Measurements from ENCODE around the gene POMC.
"Not testable (repeated sequence)": the region's sequence is repeated elsewhere in the genome, so short reads cannot be mapped to it uniquely, and the experiment has no call there.

Gene POMC

DNA sequence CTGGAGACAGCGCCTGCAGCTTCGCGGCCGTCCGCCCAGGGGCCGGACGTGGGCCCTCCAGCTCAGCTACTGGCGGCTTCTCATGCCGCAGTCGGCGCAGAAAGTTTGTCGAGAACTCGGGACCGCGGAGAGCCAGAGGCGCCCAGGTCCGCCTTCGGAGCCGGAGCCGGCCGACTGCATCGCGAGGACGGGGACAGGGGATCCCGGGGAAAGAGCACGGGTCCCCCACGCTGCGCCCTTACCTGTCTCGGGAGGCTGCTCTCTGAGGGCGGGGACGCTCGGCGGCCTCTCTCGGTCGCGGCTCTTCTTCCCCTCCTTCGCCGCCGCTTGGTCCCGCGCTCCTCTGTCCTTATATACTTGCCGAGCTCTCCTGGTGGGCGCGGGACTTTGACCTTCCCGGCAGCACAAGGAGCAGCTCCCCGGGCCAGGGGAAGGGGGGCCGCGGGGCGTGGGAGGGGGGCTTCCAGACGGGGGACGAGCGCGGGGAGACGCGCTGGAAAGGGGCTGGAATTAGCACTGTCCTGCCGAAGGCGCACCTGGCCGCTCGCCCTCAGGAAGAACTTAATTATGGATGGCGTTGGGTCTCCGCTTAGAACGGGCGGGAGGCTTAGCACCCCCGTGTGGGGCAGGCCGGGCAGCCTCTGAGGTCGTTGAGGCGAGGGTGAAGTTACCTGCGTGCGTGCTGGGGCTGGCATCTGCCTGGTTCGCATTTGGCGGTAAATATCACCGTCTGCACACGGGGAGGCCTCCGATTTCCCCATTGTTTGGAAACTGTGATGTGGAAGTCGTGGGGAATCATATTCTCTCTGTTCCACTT is at the start of gene POMC:
POMC (minus strand) TSS at position 325 of the 817 bp plus-strand sequence. CDS start 3,808 bp downstream, outside the sequence.
- DNase-seq, result no peak

DNA sequence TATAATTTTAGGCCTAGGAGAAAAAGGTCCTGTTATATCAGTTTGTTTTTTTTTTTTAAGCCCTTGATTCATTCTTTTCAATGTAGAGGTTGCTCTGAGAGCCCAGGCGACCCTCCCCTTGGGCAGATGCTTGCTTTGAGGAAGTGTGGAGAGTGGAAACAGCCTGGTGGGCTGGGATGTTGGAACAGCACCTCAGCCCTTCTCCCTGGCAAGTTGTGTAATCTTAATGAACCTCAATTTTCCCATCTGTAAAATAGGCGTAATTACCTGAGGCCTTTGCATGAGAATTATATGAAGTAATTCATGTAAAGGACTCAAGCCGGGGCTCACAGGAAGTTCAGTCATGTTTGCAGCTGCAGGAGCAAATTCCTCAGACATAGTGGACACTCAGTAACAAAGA is 49.7 kb upstream of the POMC start:
- no peak for DNase-seq

GRCh38 chr2:25215948-25216679 is 47.7 kb upstream of the POMC start:
- no peak for DNase-seq

- DNase-seq, result no peak
Measured at GRCh38 chr2:25215232-25215631, 46.9 kb upstream of the POMC start.

DNA sequence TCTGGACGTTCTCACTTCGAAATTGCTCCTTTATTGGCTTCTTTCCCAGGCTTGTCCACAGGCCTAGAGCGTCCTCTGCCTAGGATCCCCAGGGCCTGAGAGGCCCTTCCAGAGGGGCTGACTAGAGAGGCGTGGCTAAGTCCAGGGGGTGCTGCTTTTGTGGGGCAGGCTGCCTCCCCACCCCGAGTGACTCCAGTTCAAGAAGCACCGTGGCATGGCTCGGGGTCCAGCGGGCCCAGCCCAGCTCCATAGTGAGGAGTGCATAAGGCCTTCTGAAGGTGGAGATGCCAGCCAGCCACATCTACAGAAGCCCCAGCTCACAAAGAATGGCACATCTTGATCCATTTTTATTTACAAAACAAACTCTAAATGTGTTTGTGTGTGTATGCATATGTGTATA is 44.8 kb upstream of the POMC start:
- DNase-seq, result no peak

DNA sequence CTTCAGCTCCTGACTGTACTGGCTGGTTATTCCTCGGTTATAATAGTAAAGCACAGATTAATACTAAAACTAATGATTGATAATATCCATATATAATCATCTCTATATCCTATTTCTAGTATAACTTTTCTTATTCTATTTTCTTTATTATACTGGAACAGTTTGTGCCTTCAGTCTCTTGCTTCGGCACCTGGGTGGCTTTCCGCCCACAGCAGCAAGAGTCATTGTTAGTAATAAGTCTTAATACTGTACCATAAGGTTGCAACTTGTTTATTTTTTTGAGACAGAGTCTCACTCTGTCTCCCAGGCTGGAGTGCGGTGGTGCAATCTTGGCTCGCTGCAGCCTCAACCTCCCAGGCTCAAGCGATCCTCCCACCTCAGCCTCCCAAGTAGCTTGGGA is 42.5 kb upstream of the POMC start:
- not testable (repeated sequence) for DNase-seq

DNA sequence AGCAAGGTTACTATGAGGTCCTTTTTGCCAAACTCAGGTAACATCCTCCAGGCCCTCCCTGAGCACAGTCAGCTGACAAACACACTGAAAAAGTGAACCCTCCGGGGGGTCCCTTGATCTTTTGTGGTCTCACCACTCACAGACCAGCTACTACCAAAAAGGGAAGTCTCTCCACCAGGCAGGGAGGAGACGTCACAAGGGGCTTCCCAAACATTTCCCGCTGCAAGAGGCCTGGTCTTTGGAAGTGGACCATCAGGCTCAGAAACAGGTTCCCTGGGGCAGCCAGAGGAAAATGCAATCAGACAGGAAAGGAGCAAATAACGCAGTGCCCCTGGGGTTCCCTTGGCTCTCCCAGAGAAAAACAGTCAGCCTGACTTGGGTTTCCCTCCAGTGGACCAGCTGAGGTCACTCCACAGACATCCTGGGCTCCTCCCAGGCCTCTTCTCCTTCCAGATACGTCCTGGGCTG is 38.7 kb upstream of the POMC start:
- DNase-seq, result no peak

- no peak for DNase-seq
Measured at GRCh38 chr2:25204190-25204838, 35.9 kb upstream of the POMC start.

GRCh38 chr2:25202275-25202674 is 33.9 kb upstream of the POMC start:
- DNase-seq, result no peak

DNA sequence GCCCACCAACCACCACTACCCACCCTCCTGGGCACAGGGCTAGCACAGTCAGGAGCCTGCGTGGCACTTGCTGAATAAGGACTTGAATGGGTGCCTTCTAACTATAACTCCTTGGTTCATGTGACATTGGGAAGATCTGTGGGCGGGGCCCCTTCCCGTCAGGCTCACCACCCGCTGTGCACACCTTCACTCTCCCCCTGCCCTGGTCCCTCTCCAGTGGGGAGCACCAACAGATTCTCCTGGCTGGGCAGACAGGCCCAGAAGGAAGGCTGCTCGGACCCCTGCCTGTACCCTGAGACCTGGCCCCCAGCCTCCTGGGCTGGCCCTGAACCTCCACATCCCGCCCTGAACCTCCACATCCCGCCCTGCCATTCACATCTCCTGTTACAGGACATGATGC is 33.4 kb upstream of the POMC start:
- DNase-seq, result no peak

DNA sequence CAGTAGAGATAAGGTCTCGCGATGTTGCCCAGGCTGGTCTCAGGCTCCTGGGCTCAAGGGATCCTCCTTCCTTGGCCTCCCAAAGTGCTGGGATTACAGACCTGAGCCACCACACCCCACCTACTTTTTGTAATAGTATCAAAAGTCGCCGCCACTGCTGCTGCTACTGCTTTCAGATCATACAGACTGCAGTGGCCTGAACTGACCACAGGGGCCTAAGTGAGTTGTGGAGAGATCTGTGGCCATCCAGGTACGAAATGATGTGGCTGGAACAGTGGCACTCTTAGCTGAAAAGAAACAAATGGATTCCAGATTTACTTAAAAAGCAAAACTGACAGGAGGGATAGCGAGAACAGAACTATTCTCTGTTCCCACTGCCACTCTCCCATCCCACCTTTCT is 32.9 kb upstream of the POMC start:
- DNase-seq, result no peak

DNA sequence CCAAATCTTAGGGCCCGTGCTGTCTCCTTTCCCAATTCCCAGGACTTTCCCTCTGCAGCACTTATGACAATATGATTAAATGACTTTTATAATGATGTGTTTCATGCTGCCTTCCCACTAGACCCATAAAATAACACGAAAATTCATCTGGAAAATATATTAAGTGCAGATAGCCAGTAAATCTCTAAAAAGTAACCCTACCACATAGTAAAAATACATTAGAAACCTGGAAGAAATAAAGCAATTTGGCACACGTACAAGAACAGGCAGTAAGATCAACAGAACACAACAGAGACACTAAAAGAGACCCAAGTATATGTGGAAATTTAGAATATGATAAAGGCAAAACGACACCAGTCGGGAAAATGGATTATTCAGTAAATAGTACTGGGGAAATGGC is 30.2 kb upstream of the POMC start:
- DNase-seq, result no peak

- no peak for DNase-seq
Measured at GRCh38 chr2:25198209-25198525, 29.8 kb upstream of the POMC start.

- no peak for DNase-seq
Measured at GRCh38 chr2:25197336-25198208, 29.2 kb upstream of the POMC start.

- DNase-seq, result no peak
Measured at GRCh38 chr2:25194576-25195122, 26.3 kb upstream of the POMC start.

DNA sequence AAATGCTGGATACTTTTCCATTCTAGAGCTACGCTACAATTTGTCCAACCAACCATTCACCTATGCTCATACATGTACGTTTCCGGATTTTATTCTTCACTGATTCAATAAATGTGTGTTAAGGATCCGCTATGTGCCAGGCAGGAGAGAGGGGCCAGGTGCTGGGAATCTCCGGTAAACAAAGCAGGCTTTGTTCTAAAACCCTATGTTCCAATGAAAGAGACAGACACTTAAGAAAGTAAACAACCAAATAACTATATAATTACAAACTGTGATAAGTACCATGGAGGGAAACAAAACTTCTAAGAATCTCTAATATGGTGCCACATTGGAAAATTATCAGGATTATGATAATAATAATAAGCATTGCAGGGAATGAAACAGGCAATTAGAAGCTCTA is 22.2 kb upstream of the POMC start:
- no peak for DNase-seq

GRCh38 chr2:25188405-25188804 is 20.0 kb upstream of the POMC start:
- no peak for DNase-seq

- DNase-seq, result no peak
Measured at GRCh38 chr2:25187729-25188350, 19.5 kb upstream of the POMC start.

DNA sequence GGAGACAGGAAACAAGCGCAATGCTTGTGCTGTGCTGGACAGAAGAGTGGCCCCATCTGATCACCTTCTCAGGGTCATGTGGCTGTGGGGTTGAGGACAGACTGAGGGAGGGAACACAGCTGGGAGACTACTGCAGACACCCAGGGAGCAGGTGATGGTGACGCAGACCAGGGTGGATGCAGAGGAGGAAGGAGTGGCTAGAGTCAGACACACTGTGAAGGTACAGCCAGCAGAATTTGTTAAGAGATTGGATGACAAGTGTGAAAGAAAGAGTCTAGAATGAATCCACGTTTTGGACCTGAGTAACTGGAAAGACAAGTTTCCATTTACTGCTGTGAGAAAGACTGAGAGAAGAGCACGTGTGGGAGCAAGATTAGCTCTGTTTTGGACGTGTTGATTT is 15.9 kb upstream of the POMC start:
- DNase-seq, result no peak

- DNase-seq, result no peak
Measured at GRCh38 chr2:25178976-25179375, 10.6 kb upstream of the POMC start.

DNA sequence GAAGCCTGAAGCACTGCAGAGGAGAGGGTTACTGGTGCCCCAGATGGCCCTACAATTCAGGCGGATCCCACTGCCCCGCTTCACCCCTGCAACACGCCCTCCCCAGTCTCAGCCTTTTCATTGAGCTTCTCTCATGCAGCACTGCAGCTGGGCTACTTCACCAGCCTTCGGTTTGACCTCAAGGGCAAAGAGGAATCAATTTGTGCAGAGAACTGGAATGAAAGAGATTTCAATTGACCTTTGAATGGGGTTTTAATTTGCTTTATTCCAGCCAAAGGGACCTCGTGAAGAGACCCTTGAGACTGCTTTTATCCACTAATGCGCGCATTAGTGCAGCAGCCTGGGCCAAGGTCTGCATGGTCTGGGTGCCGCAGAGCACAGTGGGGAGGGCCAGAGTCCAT is 8.8 kb upstream of the POMC start:
- DNase-seq, result no peak

DNA sequence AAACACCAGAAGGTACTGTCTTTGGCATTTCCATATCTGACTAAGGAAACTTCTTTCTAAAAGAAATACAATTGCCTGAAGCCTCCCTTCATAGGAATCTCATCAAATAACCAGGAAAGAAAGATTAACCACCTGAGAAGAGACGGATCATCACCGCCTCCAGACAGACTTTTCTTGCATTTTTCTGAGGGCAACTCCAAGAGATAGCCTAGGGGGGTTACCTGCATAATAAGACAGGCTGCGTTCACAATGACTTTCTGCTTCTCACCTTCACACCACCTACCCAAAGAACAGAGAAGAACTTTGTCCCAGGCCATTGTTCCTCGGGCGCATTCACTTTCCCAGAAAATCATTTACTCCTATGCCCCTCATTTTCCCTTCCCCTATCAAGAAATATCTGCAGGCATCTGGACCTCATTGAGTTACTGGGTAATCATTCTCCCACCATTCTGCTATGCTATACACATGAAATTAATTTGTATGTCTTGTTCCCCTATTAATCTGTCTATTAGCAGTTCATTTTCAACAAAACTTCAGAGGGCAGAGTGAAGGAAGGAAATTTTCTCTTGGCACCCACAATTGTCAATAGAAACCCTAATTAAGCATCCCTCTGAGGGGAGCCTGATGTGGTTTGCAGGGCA is 8.3 kb upstream of the POMC start:
- DNase-seq, result no peak

All from NCI-H1436 (cell line).